Hematopoietic multipotent progenitor cell treated with erythropoietin and hydrocortisone succinate and interleukin-3 and kit ligand, for 4 days (in vitro differentiated cells): Measurements from ENCODE around the gene TBL1XR1.
A peak's percentile ranks its signal among the peaks of the same experiment; 100 is the strongest.

ENCODE experiments used
- DNase-seq: peaks from one replicate; pipeline ENCODE4 v3.0.0-alpha.2; 2015

The TBL1XR1 gene

GRCh38 chr3:176994891-176995781 is 202.1 kb downstream of the TBL1XR1 start:
- no peak for DNase-seq

- no peak for DNase-seq
Measured at GRCh38 chr3:176994393-176994792, 202.9 kb downstream of the TBL1XR1 start.

GRCh38 chr3:176992978-176993377 is 204.3 kb downstream of the TBL1XR1 start:
- no peak for DNase-seq

GRCh38 chr3:176992565-176992964 is 204.7 kb downstream of the TBL1XR1 start:
- no peak for DNase-seq

- DNase-seq, result peak; percentile 59
Measured at GRCh38 chr3:176988795-176989194, 208.5 kb downstream of the TBL1XR1 start.

- DNase-seq, result peak; percentile 47
Measured at GRCh38 chr3:176987901-176988650, 209.2 kb downstream of the TBL1XR1 start.

- DNase-seq, result no peak
Measured at GRCh38 chr3:176978441-176978840, 218.8 kb downstream of the TBL1XR1 start.

- peak; percentile 49 for DNase-seq
Measured at GRCh38 chr3:176977331-176977730, 220.0 kb downstream of the TBL1XR1 start.

- no peak for DNase-seq
Measured at GRCh38 chr3:176976586-176976985, 220.7 kb downstream of the TBL1XR1 start.

- DNase-seq, result no peak
Measured at GRCh38 chr3:176974279-176974678, 223.0 kb downstream of the TBL1XR1 start.

- peak; percentile 45 for DNase-seq
Measured at GRCh38 chr3:176971613-176972174, 225.6 kb downstream of the TBL1XR1 start.

- no peak for DNase-seq
Measured at GRCh38 chr3:176970770-176971169, 226.5 kb downstream of the TBL1XR1 start.

- DNase-seq, result peak; percentile 21
Measured at GRCh38 chr3:176969506-176969905, 227.8 kb downstream of the TBL1XR1 start.
